Ramos (cell line): Measurements from ENCODE around the gene CXCL10.
"Not testable (repeated sequence)": the region's sequence is repeated elsewhere in the genome, so short reads cannot be mapped to it uniquely, and the experiment has no call there.

ENCODE experiments used
- in situ Hi-C: fragments of 300-500 bp; cut with MboI; formaldehyde crosslinking; loops from one replicate; pipeline ENCODE4 v1.14.3; 2022; ENCODE audit warnings: low sequenced_read_pairs; ENCODE audit not compliant: unreplicated experiment

CXCL10 gene

GRCh38 chr4:75998525-75999147, 24.7 kb downstream of the CXCL10 start:
- in situ Hi-C loops = not testable (repeated sequence)

GRCh38 chr4:75997946-75998345, 25.4 kb downstream of the CXCL10 start:
- in situ Hi-C loops = no loop called here

- in situ Hi-C loops = no loop called here
Observed at GRCh38 chr4:75997081-75997480, 26.2 kb downstream of the CXCL10 start.

DNA sequence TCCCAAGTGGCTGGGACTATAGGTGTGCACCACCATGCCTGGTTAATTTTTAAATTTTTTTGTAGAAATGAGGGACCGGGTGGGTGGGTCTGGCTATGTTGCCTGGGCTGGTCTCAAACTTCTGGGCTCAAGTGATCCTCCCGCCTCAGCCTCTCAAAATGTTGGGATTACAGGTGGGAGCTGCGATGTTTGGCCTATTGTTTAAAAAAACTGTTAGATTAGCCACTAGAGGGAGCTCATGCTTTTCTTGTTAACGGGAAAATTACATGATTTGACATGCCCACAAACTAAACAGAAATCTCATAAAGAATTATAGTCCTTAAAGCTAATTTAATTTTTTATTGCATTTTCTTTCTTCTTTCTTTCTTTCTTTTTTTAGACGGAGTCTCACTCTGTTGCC, 27.6 kb downstream of the CXCL10 start:
- in situ Hi-C loops = no loop called here

GRCh38 chr4:75992462-75992861, 30.8 kb downstream of the CXCL10 start:
- in situ Hi-C loops = no loop called here

- in situ Hi-C loops = no loop called here
Observed at GRCh38 chr4:75989846-75990528, 33.3 kb downstream of the CXCL10 start.

DNA sequence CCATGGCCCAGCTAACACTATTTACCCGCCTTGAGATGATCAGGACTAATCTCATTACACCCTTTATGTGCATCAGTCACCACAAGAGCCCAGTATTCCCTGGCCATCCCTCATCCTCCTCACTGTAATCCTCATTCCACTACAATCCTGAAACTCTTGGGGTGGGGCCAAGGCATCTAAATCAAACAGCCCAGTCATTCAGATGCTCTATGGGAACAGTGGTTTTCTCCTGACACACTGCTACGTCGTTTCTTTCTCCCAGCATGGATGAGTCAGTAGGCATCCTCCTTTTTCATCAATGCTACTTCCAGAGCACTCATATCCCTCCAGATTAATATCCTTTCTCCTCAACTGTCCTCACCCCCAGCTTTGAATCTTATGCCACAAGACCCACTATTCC, 38.2 kb downstream of the CXCL10 start:
- in situ Hi-C loops = no loop called here

GRCh38 chr4:75980576-75980975, 42.7 kb downstream of the CXCL10 start:
- in situ Hi-C loops = no loop called here

DNA sequence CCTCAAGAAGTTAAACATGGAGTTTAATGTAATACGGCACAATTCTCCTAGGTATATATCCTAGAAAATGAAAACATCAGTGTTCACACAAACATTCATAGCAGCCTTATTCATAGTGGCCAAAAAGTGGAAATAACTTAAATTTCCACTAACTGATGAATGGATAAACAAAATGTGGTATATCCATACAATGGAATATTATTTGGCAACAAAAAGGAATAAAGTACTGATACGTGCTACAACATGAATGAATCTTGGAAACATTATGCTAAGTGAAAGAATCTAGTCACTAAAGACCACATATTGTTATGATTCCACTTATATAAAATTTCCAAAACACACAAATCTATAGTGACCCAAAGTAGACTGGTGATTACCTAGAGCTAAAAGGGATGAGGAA, 47.1 kb downstream of the CXCL10 start:
- in situ Hi-C loops = no loop called here

DNA sequence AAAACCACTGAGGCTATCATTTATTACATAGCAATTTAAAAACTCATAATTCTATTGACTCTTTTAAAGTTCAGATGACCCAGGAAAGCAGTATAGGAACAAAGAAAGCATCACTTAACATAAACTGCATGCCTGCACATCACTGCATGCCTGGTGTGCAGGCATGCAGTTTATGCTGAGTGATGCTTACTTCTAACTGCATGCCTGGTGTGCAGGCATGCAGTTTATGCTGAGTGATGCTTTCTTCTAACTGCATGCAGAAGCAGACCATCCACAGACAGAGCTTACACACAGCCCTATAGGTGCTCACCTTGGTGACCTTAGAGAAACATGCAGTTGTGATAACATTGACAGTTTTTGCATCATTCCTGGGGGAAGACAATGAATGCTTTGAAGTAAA, 49.5 kb downstream of the CXCL10 start:
- in situ Hi-C loops = no loop called here
